D721Med (cell line): ENCODE results near the gene PIEZO1.

Source experiments
- DNase-seq: peaks from one replicate; pipeline ENCODE4 v3.0.0; 2011; ENCODE audit warnings: low spot score; ENCODE audit not compliant: insufficient read length
- FAIRE-seq: peaks from 2 replicates; lab custom pipeline; 2011; peaks lifted over from hg19 to GRCh38; lab: Jason Lieb, UNC
- CTCF ChIP-seq: IDR thresholded peaks from 2 replicates; pipeline ENCODE4 v1.5.1; 2012; ENCODE audit warnings: mild to moderate bottlenecking, control low read depth; ENCODE audit not compliant: insufficient read depth; ENCODE audit errors: missing control alignments

The PIEZO1 gene

GRCh38 chr16:88783391-88784073 lies 1.5 kb downstream of the PIEZO1 start:
- DNase-seq: no peak
- TF ChIP-seq CTCF: no peak
- FAIRE-seq: no peak

GRCh38 chr16:88782454-88783390 lies 2.3 kb downstream of the PIEZO1 start:
- FAIRE-seq: no peak
- no peak for DNase-seq
- no peak for TF ChIP-seq CTCF

GRCh38 chr16:88781140-88782077 lies 3.6 kb downstream of the PIEZO1 start:
- TF ChIP-seq CTCF: no peak
- no peak for DNase-seq
- FAIRE-seq: no peak

- FAIRE-seq (no peak), DNase-seq (no peak)
- TF ChIP-seq CTCF: no peak
Measured at GRCh38 chr16:88780142-88781062, 4.6 kb downstream of the PIEZO1 start.

- TF ChIP-seq CTCF: no peak
- no peak for FAIRE-seq
- DNase-seq: no peak
Measured at GRCh38 chr16:88779406-88780141, 5.4 kb downstream of the PIEZO1 start.
